HL-60 (cell line): Measurements from ENCODE around the gene TMEM63A.
A peak's percentile ranks its signal among the peaks of the same experiment; 100 is the strongest.
"Not testable (repeated sequence)": the region's sequence is repeated elsewhere in the genome, so short reads cannot be mapped to it uniquely, and the experiment has no call there.

Source experiments
- DNase-seq, 2 experiments: peaks; one replicate each; pipeline ENCODE4 v3.0.0-alpha.2; 2010 to 2020; ENCODE audit warnings: low read depth in 1 of 2, low spot score in 1 of 2
- H3K27ac ChIP-seq: fragments of 250-450 bp; sonication (Bioruptor Pico); replicated peaks from 2 replicates; pipeline ENCODE4 v1.5.1; 2020; ENCODE audit warnings: mild to moderate bottlenecking, moderate library complexity
- H3K27me3 ChIP-seq: fragments of 250-450 bp; sonication (Bioruptor Pico); 2 replicates; pipeline ENCODE4 v1.5.1; 2021; ENCODE audit warnings: mild to moderate bottlenecking, moderate library complexity; ENCODE audit not compliant: insufficient read depth, poor library complexity, severe bottlenecking
- H3K4me3 ChIP-seq: replicated peaks from 2 replicates; pipeline ENCODE4 v1.5.1; 2011; ENCODE audit warnings: mild to moderate bottlenecking, control low read depth, low read length; ENCODE audit not compliant: insufficient read depth
- GABPA ChIP-seq: IDR thresholded peaks from 2 replicates; pipeline ENCODE4 v1.6.1; 2012; ENCODE audit warnings: low read depth
- POLR2AphosphoS5 ChIP-seq: IDR thresholded peaks from 2 replicates; pipeline ENCODE4 v1.6.1; 2012; ENCODE audit warnings: low read depth
- SPI1 ChIP-seq: IDR thresholded peaks from 2 replicates; pipeline ENCODE4 v1.6.1; 2012; ENCODE audit warnings: low read depth, mild to moderate bottlenecking, borderline replicate concordance
- TF ChIP-seq, protein P1 (sequence below): IDR thresholded peaks from 2 replicates; pipeline ENCODE4 v1.6.1; 2012; ENCODE audit warnings: low read depth; ENCODE audit not compliant: insufficient replicate concordance
- TF ChIP-seq, protein P2 (sequence below): IDR thresholded peaks from one replicate; pipeline ENCODE4 v1.5.1; 2011; ENCODE audit warnings: low read length, control low read depth, inconsistent platforms; ENCODE audit not compliant: insufficient read depth

The TMEM63A gene

DNA sequence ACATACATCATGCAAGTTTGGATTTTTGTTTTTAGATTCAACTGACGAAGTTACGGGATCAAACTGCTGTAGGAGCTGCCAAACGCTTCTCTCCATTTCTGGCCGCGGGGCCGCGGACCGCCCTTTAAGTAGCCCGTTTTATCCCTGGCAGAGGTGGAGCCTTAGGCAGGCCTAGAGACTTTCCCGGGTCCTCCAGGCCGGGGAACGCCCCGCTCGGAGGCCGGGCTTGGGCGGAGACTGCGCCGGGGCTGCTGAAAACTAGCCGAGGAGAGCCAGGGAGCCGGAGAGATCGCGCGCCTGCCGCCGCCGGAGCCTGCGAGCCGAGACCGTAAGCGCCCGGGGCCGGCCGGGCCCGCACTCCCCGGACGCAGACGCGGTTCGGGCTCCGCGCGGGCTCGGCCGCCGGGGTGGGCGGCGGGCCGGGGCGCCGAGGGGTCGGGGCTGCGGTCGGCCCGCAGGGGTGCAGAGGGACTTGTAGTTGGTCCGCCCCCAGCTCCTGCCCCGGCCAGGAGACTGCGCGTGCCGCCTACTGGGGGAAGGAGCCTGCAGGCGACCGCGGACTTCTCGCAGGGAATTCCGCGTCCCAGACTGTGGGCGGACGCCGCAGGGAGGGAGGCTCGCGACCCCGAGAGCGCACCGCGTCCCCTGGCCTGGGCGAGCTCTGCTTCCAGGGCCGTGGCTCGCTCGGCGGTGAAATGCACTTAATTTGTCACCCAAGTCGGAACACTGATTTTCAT is 72.2 kb downstream of the TMEM63A start, which contains the start of gene EPHX1:
TSS of gene EPHX1 (plus strand) at position 283 of the 737 bp plus-strand sequence. CDS start 18,606 bp downstream, outside the sequence.
- H3K27ac ChIP-seq, result no peak within 1 kb of the TSS
- TF ChIP-seq, protein P1, sequence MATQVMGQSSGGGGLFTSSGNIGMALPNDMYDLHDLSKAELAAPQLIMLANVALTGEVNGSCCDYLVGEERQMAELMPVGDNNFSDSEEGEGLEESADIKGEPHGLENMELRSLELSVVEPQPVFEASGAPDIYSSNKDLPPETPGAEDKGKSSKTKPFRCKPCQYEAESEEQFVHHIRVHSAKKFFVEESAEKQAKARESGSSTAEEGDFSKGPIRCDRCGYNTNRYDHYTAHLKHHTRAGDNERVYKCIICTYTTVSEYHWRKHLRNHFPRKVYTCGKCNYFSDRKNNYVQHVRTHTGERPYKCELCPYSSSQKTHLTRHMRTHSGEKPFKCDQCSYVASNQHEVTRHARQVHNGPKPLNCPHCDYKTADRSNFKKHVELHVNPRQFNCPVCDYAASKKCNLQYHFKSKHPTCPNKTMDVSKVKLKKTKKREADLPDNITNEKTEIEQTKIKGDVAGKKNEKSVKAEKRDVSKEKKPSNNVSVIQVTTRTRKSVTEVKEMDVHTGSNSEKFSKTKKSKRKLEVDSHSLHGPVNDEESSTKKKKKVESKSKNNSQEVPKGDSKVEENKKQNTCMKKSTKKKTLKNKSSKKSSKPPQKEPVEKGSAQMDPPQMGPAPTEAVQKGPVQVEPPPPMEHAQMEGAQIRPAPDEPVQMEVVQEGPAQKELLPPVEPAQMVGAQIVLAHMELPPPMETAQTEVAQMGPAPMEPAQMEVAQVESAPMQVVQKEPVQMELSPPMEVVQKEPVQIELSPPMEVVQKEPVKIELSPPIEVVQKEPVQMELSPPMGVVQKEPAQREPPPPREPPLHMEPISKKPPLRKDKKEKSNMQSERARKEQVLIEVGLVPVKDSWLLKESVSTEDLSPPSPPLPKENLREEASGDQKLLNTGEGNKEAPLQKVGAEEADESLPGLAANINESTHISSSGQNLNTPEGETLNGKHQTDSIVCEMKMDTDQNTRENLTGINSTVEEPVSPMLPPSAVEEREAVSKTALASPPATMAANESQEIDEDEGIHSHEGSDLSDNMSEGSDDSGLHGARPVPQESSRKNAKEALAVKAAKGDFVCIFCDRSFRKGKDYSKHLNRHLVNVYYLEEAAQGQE, result no peak
- TF ChIP-seq, protein P2, sequence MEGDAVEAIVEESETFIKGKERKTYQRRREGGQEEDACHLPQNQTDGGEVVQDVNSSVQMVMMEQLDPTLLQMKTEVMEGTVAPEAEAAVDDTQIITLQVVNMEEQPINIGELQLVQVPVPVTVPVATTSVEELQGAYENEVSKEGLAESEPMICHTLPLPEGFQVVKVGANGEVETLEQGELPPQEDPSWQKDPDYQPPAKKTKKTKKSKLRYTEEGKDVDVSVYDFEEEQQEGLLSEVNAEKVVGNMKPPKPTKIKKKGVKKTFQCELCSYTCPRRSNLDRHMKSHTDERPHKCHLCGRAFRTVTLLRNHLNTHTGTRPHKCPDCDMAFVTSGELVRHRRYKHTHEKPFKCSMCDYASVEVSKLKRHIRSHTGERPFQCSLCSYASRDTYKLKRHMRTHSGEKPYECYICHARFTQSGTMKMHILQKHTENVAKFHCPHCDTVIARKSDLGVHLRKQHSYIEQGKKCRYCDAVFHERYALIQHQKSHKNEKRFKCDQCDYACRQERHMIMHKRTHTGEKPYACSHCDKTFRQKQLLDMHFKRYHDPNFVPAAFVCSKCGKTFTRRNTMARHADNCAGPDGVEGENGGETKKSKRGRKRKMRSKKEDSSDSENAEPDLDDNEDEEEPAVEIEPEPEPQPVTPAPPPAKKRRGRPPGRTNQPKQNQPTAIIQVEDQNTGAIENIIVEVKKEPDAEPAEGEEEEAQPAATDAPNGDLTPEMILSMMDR, result no peak
- TF ChIP-seq SPI1 (no peak), GABPA (no peak), POLR2AphosphoS5 (no peak)
- DNase-seq, result peak in 1 of 2 experiments; percentile 87
- H3K27me3 ChIP-seq, result no peaks in the 10 kb centered on the region
- peak within 1 kb of the TSS; percentile 67 for H3K4me3 ChIP-seq

DNA sequence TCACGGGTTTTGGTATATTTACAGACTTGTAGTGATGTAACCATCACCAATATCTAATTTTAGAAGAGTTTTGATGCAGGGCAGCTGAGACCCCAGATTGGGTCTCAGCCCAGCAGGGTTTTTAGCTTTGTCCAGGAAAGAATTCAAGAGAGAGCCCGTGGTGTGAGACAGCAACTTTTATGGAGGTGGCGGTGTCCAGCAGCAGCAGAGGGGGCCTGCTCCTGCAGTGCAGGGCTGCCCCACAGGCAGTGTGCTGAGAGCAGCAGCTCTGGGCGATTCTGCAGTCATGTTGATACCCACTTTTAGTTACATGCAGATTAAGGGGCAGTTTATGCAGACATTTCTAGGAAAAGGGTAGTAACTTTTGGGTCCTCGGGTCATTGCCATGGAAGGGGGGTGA is 74.0 kb downstream of the TMEM63A start:
- no peak for DNase-seq
- no peak for TF ChIP-seq GABPA
- TF ChIP-seq, protein P2, result no peak
- no peak for TF ChIP-seq POLR2AphosphoS5
- TF ChIP-seq, protein P1, result no peak
- TF ChIP-seq SPI1, result no peak
- Histone ChIP-seq H3K27ac (no peak overlapping the region), H3K4me3 (no peak overlapping the region), H3K27me3 (no peaks in the 10 kb centered on the region)

DNA sequence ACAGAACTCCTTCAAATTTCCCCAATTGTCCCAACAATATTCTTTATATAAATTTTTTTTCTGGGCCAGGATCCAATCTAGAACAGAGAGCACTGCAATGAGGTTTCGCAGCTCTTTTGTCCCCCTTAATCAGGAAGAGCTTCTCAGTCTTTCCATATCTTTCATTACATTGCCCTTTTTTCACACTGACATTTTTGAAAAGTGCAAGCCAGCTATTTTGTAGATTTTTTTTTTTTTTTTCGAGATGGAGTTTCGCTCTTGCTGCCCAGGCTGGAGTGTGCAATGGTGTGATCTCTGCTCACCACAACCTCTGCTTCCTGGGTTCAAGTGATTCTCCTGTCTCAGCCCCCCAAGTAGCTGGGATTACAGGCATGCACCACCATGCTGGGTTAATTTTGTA is 75.4 kb downstream of the TMEM63A start:
- not testable (repeated sequence) for H3K27me3 ChIP-seq, H3K27ac ChIP-seq, H3K4me3 ChIP-seq, DNase-seq

DNA sequence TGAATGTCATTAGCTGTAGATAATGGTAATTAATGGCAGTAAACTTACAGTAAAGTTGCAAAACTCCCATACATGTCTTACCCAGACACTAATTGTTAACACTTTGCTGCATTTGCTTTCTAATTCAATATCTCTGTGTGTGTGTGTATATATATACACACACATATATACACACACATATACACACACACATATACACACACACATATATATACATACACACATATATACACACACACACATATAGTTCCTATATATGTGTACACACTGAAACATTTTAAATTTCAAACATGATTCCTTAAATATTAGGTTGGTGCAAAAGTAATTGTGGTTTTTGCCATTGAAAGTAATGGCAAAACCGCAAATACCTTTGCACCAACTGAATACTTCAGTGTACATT is 75.9 kb downstream of the TMEM63A start:
- H3K27ac ChIP-seq, result no peak overlapping the region
- DNase-seq, result no peak
- no peak overlapping the region for H3K4me3 ChIP-seq
- TF ChIP-seq GABPA, result no peak
- TF ChIP-seq, protein P1, result no peak
- no peak for TF ChIP-seq POLR2AphosphoS5
- TF ChIP-seq, protein P2, result no peak
- no peak for TF ChIP-seq SPI1
- H3K27me3 ChIP-seq, result no peaks in the 10 kb centered on the region

DNA sequence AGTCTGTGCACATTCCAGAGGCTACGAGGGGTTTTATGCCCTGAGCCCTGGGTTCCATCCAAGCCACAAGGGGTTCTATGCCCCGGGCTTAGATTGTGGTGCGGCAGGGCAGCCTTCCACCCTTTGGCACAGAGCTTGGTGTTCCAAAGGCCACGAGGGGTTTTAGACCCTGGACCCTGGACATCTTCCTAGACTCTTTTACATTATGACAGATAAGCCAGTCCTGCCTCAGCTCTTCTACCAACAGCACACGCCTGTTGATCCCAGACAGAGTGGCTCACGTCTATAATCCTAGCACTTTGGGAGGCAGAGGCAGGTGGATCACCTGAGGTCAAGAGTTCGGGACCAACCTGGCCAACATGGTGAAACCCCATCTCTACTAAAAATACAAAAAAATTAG is 81.0 kb downstream of the TMEM63A start:
- DNase-seq, H3K4me3 ChIP-seq, H3K27me3 ChIP-seq, H3K27ac ChIP-seq: not testable (repeated sequence)

DNA sequence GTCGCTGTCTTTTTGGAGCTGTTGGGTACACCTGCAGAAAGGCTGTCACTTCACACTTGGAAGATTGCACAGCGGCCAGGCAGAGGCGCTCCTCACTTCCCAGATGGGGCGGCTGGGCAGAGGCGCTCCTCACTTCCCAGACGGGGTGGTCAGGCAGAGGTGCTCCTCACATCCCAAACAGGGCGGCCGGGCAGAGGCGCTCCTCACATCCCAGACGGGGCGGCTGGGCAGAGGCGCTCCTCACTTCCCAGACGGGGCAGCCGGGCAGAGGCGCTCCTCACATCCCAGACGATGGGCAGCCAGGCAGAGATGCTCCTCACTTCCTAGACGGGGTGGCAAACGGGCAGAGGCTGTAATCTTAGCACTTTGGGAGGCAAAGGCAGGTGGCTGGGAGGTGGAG is 86.1 kb downstream of the TMEM63A start:
- H3K4me3 ChIP-seq, result not testable (repeated sequence)

More for the DNA sequence above, 86.1 kb downstream of the TMEM63A start:
- not testable (repeated sequence) for H3K27ac ChIP-seq, DNase-seq, H3K27me3 ChIP-seq
